OCI-LY1 (cell line): Measurements from ENCODE around the gene IL12RB1.

Experiments used
- EZH2 ChIP-seq: fragments of 200-600 bp; sonication (generic), shearing (Covaris generic); IDR thresholded peaks from 2 replicates; pipeline ENCODE4 v1.8.0; 2017; ENCODE audit warnings: borderline replicate concordance, mixed run types, mild to moderate bottlenecking, antibody characterized with exemption, low read length, moderate library complexity, mixed read lengths
- TF ChIP-seq, protein P1 (sequence below): fragments of 200-600 bp; sonication (generic), shearing (Covaris generic); IDR thresholded peaks from 2 replicates; pipeline ENCODE4 v1.5.1; 2017; ENCODE audit warnings: mild to moderate bottlenecking, antibody characterized with exemption, low read length, moderate library complexity, mixed read lengths

DNA sequence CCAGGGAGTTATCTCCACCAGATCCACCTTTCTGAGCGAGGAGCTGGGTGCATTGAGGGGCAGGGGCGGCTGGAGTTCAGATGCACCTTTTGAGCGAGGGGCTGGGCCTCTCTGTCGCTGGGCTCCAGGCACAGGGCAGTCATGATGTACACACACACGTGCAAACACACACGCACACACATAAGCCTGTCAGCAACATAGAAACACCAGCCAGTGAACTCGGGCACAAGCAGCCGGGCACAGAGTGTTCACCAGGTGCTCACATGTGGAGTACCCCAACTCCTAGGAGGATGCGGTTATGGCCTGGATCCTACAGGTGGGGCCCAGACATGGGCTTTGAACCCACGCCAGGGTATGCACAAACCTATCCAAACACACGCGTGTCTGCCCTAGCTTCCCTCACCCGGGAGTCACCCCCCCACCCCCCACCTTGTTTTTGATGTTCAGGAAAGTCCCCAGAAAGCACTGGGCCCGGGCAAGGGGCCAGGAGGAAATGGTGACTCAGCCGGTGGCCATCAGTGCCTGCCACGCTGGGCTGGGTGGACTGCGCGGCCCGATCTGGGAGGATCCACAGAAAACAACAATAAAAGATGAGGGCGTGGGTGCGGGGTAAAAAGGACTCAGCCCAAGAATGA lies 65.5 kb downstream of the IL12RB1 start:
- TF ChIP-seq, protein P1, sequence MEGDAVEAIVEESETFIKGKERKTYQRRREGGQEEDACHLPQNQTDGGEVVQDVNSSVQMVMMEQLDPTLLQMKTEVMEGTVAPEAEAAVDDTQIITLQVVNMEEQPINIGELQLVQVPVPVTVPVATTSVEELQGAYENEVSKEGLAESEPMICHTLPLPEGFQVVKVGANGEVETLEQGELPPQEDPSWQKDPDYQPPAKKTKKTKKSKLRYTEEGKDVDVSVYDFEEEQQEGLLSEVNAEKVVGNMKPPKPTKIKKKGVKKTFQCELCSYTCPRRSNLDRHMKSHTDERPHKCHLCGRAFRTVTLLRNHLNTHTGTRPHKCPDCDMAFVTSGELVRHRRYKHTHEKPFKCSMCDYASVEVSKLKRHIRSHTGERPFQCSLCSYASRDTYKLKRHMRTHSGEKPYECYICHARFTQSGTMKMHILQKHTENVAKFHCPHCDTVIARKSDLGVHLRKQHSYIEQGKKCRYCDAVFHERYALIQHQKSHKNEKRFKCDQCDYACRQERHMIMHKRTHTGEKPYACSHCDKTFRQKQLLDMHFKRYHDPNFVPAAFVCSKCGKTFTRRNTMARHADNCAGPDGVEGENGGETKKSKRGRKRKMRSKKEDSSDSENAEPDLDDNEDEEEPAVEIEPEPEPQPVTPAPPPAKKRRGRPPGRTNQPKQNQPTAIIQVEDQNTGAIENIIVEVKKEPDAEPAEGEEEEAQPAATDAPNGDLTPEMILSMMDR = no peak
- TF ChIP-seq EZH2 = no peak
